Stimulated activated CD4-positive, alpha-beta T cell treated with anti-CD3 and anti-CD28 coated beads, TNF-alpha, amount 100 ng/mL, for 4 hours (primary cell): Measurements from ENCODE around the gene NEK7.
"Not testable (repeated sequence)": the region's sequence is repeated elsewhere in the genome, so short reads cannot be mapped to it uniquely, and the experiment has no call there.

Experiments used
- DNase-seq, 3 experiments: peaks; one replicate each; pipeline ENCODE4 v3.0.0-alpha.2; 2020; ENCODE audit warnings: low read depth in 3 of 3

NEK7 gene

DNA sequence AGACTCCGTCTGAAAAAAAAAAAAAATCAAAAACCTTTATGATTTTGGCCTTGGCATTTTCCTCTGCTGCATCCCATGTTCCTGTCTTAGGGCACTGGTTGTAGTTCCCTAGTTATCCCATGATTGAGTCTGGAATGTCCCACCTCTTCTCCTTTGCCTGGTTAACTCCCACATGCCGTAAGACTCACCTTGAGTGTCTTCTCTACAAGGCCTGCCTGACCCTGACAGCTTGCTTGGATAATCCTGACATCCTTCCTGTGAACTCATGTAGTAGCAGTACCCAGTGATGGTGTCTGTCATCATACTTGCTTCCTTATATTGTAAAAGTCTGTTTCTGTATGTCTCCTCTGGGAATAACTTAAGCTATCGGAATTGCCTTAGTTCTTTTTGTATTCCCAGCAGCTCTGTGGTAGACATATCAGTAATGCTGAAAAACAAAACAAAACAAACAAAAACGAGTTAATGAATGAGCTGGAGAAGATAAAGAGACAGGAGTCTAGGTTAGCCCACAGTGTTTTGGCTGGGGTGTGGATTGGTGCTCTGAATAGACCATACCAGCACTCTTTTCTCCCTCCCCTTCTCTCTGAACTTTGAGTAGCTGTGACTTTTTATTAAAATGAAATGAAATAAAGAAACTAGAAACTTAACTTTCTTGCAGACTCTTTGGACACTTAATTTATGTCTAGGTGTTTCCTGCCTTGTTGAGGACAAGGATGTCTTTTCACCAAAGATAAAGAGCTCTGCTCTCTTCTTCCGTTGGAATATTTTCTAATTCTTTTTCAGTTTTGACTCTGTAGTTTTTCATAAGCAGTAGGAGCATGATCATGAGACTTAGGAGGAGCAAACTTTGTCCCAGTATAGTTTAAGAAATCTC is 15.1 kb downstream of the NEK7 start:
- DNase-seq, result no peak

DNA sequence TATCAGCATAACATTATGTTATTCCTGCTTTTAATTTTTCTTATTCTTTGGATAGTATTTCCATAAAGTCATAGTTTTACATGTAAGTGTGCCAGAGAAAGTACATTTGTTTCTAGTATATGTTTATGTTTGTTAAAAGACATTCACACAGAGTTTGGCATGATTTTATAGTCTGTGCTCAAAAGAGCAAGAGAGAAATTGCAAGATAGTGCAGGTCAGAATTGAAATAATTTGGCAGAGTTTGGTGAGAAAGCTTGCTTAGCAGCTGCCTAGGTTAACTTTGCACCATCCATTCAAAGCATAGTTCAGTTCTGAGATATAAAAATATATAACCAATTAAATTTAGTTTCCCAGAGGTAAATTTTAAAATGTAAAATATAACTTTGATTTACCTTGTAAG is 17.0 kb downstream of the NEK7 start:
- DNase-seq, result no peak

DNA sequence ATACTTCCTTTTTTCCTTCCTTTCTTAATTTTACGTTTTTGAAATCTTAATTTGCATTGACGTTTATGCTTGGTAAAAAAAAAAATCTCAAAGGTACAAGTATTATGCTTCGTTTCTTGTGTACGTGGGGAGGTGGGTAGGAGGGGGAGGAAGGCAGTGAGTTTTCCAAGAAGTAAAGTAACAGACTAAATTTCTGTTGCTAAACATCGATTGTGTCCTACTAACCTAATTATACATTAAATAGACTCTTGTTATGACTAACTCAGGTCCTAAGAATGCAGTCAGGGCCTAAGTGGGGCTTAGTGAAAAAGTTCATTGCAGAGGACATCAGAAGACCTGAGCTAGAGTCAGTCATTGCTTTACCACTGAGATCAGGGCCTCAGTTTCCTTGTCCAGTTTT is 17.5 kb downstream of the NEK7 start:
- DNase-seq, result no peak

DNA sequence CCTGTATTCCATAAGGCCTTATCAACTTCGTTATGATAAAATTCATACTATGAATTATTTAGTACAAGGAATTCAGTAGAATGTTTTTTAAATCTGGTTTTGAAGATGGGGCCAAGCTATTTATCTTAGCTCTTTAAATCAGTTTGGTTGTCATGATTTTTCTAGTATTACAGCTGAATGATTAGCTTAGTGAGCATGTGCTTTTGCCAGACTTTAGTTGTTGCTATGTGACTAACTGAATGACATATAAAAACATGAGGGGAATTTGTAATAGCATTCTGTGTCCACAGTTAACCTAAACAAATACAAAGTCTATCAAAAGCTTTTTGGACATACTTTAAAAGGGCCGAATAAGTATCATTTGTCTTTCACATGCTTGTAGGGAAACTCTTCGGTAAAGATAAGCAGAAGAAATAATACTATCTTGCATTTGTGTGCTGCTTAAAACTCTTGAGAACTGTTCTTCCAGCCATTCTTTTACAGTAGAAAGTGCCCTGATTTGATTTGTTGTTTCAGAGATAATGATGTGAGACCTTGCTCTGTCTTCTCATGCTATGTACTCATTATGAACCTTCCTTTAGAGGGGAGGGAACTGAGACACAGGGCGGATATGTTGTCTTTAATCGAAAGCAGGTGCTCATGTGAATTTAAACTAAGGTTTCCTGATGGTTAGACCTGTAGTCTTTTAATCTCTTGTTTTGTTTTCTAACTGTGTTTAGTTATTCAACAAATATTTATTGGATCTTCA is 18.8 kb downstream of the NEK7 start:
- no peak for DNase-seq

DNA sequence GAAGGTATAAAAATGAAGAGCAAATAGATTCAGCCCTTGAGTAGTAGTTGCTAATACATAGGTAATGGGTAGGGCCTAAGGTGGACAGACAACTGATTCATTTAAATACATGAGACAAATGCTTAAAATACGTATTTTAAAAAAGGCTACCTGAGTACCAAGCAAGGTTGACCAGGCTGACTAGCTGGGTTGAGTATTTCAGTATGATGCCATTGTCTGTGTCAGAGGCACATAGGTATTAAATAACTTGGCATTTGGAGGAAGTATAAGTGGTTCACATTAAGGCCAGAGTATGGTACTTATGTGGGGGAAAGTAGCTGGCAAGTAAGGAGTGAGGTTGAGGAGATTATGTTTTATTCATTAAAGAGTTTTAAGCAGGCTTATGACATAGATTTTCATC is 19.4 kb downstream of the NEK7 start:
- DNase-seq, result no peak

GRCh38 chr1:198177546-198177945 is 20.7 kb downstream of the NEK7 start:
- no peak for DNase-seq

GRCh38 chr1:198178615-198179014 is 21.8 kb downstream of the NEK7 start:
- DNase-seq, result no peak

DNA sequence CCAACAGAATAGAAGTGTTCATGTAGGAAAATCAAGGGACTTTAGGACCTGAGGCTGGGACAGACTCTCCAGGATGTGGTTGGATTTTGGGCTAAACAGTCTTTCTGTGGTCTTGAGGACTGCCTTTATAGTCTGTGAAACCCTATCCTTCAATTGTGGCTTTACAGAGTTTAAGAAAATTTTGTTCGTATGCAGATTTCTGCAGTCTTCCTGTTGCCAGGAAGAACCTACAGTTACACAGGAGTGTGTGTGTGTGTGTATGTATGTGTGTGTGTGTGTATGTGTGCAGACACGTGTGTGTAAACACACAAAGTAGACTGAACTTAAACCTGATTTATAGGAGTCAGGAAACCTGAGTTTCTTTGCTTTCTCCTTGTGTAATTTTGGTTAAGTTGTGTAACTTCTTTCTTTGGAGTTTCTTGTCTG is 22.8 kb downstream of the NEK7 start:
- DNase-seq, result no peak

DNA sequence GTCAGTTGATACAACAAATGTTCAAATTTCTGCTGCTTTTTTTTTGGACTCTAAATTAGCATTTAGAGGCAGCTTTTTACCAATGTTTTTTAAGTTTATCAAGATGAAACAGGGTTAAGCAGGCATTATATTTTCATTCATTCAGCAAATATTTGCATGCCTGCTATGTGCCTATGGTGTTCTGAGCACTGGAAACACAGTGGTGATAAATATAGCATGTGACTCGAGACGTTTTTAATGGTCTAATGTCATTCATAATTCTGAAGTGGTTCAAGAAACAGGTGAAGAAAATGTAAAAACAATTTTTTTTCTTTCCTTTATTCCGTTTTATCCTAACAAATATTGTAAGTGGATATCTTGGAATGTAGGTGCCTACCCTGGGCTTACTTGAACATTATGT is 26.8 kb downstream of the NEK7 start:
- no peak for DNase-seq

DNA sequence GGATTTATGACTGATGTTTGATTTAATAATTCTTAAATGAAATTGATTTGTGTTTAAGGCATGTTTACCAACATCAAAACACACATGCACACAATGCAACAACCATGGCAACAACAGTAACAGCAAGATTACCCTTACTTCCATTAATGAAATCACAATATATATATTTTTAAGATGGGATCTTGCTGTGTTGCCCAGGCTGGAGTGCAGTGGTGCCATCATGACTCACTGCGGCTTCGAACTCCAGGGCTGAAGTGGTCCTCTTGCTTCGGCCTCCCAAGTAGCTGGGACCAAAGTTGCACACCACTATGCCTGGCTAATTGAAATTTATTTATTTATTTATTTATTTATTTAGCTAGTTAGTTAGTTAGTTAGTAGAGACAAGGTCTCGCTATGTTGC is 27.7 kb downstream of the NEK7 start:
- DNase-seq, result no peak

- DNase-seq, result no peak
These were observed 28.3 kb downstream of the NEK7 start for GRCh38 chr1:198185146-198185545.

- no peak for DNase-seq
These were observed 29.0 kb downstream of the NEK7 start for GRCh38 chr1:198185759-198186158.

DNA sequence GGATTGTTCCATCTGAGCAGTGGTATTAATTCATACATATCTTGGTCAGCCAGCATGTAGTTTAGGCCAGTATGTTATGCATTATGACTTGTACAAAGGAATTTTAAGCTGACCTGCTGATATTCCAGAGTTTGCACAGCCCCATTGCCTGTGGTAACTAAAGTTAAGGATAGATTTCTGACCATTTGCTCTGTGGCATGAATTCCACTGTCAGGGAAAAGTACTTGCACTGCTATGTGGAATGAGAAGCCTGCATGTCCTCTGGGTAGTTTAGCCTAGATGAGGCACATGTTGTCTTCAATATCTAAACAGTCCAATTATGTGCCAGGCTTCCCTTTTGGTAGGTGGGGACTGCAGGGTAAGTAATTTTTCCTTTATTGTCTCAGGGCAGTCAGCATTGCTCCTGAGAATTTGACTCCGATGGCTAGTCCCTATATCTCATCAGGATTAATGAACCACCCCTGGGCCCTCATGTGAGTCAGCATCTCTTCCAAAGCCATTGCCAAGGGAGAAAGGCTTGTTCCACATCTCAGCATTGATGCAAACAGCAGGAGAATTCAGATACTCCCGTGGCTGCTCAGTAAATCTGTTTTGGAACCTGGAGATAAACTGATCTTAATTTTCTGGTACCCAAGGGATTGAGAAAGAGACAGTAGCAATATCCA is 30.2 kb downstream of the NEK7 start:
- no peak for DNase-seq

- no peak for DNase-seq
These were observed 31.3 kb downstream of the NEK7 start for GRCh38 chr1:198187973-198188588.

DNA sequence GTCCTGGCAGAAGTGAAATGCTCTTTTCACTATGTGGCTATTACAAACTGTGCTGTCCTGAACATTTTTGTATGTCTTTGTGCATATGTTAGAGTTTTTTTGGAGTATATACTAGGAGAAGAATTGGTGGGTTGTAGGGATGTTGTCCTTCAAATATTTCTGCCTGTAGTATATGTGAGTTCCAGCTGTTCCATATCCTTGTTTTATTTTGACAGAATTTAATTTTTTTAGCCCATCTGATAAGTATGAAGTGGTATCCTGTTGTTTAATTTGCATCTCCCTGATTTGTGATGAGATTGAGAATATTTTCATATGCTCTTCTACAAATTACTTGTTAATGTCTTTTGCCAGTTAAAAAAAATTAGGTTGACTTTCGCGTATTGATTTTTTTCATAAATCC is 34.3 kb downstream of the NEK7 start:
- DNase-seq, result no peak

DNA sequence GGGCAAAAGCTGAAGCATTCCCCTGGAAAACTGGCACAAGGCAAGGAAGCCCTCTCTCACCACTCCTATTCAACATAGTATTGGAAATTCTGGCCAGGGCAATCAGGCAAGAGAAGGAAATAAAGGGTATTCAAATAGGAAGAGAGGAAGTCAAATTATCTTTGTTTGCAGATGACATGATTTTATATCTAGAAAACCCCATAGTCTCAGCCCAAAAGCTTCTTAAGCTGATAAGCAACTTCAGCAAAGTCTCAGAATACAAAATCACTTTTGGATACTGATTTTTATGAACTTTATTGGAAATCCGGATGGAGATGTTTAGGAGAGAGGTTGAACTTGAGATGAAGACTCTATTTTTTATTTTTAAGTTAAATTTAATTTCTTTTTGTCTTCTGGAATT is 37.1 kb downstream of the NEK7 start:
- DNase-seq, result not testable (repeated sequence)

- DNase-seq, result no peak
These were observed 39.8 kb downstream of the NEK7 start for GRCh38 chr1:198196630-198197029.

- DNase-seq, result no peak
These were observed 40.5 kb downstream of the NEK7 start for GRCh38 chr1:198197285-198197684.

GRCh38 chr1:198199105-198199504 is 42.3 kb downstream of the NEK7 start:
- no peak for DNase-seq

- DNase-seq, result no peak
These were observed 45.4 kb downstream of the NEK7 start for GRCh38 chr1:198201956-198202784.

DNA sequence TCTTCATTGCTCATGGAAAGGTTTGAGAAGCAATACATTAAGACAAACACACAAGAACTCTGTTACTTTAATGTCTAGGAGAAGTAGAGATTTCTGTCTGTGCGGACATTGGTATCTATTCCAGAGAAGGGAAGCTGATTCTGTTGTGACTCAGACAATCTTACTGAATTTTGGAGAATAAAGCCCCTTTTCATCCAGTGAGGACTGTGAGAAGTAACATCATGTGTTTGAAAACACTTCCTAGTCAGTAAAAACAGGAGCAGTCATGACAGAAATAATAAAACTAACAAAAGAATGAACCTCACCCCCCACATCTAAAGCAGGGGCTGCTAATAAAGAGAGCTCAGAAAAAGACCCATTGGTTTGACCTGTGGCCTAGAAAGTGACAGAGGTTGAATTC is 46.6 kb downstream of the NEK7 start:
- DNase-seq, result no peak
